NCI-H345 treated with DMSO at 0.1 percent for 48 hours (cell line): ENCODE measurements around the gene GPD2.
"Not testable (repeated sequence)": the region's sequence is repeated elsewhere in the genome, so short reads cannot be mapped to it uniquely, and the experiment has no call there.

Experiments used
- DNase-seq: peaks from one replicate; lab custom pipeline; 2025; ENCODE audit not compliant: unreplicated experiment; lab: John Stamatoyannopoulos, UW

Gene GPD2

DNA sequence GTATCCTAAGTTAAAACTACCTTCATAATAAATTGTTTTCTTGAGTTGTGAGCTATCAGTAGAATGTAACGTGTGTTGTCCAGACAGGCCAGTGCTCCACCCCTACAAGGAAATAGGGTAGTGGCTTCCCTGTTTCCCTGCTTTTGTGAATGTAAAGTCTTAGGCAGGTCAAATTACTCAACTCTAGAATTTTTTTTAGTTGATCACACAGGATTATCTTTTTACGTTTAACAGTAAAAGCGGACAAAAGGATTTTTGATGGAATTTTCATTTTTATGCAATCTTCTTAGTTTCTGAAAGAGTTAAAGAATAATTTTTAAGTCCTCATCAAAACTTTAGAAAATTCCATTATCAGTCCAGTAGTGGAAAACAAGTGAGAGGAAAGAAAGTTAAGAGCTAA lies 38.2 kb downstream of the GPD2 start:
- DNase-seq = no peak

DNA sequence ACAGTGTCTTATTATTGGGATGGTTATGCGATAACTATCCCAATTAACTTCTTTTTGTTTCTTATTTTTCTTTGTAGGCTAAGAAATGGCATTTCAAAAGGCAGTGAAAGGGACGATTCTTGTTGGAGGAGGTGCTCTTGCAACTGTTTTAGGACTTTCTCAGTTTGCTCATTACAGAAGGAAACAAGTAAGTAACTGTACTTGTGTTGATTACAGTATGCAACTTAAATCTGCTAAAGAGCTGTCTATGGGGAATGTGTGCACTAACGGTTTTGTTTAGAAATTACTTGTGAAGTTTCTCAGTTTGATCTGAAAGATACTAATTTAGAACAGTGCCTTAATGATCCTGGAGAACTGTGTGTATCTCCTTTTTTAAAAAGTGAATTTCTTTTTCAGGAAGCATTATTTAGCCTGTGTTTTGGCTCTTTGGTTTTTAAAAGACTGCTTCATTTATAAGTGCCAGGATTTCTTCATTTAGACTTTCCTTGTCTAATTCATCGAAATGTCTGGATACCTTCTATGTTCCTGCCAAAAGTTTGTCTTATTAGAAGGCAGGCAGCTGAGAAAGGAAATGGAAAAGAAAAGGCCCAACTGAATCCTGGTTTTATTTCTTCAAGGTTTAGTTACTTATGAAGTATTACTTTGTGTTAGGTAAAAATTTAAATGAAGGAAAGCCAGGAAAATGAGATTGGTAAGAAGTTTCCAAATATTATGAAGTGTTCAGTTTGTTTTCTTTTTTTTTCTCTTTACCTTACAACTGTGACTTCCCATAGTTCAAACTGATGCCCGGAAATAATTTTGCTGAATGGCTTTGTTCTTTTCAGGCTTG lies 40.1 kb downstream of the GPD2 start:
- DNase-seq = no peak

- no peak for DNase-seq
These were observed 40.6 kb downstream of the GPD2 start for GRCh38 chr2:156476850-156477206.

GRCh38 chr2:156480376-156480775 lies 44.2 kb downstream of the GPD2 start:
- no peak for DNase-seq

- no peak for DNase-seq
These were observed 45.1 kb downstream of the GPD2 start for GRCh38 chr2:156481312-156481711.

DNA sequence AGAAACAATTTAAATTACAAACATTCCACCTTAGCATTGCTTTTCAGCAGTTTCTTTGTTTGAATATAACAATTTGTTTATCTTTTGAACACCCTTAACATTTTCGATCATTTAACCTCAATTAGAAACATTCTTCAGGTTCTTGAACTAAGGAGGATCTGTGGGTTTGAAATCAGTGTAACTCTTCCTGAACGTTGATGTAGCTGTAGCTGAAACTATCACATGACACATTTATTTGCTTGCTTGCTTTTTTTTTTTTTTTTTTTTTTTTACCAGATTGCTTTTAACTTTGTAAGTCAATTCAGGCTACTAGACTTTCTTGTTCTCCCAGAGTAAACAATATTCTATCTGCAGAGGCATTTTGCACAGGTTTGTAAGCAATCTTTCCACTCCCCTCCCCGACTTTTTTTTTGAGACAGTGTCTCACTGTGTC lies 47.6 kb downstream of the GPD2 start:
- DNase-seq = no peak

DNA sequence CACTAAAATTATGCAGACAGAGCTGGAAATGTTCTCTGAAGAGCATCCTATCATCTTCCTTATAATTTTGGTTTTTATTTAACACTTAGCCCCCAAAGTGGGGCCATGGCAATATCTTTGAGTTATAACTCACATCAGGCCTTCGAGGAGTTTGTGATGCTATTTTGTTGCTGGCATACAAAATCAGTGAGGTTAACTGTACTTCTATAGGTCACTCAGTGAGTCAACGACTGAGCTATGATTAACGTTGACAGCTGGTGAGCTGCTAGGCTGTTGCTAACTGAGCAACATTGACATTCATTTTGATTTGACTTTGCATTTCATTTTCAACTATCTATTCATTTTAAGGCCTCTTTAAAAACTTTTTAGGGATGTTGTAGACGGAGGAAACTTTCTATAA lies 50.0 kb downstream of the GPD2 start:
- DNase-seq = no peak

DNA sequence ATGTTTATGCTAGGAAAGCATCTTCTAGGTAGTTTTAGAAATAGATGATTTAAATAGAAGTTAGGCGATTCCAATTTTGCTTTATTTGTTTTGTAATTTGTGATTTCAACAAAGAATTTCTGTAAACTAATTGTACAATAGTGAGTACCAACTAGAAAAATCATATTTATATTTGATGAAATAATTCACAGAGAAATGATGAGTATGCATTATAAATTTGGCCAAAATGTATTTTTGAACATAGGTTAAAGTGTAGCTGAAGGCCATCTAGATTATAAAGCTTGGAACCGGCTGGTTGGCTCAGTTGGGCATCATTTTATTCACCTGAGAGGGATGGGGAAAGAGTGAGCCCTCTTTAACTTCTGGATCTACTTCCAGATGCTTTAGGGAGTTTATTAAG lies 50.4 kb downstream of the GPD2 start:
- DNase-seq = no peak

DNA sequence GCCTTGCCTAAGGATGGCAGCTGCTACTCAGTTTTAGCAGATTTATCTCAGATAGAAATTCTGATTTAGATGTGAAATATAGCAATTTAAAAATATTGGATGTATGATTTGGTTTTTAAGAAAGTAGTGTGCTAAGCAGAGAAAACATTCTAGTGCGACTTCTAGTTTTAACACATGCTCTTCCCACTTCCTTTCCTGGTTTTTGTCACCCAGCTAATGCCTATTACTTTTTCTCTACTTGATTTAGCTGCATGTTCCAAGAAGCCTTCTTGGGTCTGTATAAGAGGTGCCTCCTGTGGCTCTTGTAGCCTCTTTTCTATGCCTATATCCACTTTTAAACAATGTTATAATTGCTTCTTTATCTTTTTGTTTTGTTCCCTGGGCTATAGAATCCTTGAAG lies 53.0 kb downstream of the GPD2 start:
- DNase-seq = no peak

DNA sequence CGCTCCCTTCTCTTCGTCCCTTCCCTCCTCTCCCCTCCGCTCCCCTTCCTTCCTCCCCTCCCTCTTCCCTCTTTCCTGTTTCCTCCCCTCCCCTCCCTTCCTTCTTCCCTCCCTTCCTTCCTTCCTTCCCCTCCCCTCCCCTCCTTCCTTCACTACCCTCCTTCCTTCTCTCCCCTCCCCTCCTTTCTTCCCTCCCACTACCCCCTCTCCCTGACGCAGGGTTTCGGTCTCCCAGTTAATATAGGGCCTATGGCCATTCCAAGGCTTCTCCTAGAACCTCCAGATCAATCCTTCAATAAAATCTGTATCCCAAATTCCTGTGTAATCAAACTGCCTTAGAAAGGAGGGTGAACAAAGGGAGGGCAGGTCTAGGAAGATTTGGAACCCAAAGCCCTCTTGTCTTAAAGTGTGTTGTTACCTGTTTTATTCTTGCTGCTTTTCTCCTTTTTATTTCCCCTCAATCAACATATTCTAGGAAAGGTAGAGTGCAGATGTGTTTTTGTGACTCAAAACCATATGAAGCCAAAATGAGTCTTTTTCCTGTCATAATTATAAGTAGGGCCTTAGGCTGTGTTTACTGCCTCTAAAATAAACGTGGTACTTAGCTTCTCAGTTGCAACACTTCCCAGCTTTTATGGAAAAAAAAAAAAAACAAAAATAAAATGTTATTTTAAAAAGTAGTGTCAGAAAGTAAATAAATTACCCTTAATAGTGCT lies 53.7 kb downstream of the GPD2 start:
- DNase-seq = no peak

DNA sequence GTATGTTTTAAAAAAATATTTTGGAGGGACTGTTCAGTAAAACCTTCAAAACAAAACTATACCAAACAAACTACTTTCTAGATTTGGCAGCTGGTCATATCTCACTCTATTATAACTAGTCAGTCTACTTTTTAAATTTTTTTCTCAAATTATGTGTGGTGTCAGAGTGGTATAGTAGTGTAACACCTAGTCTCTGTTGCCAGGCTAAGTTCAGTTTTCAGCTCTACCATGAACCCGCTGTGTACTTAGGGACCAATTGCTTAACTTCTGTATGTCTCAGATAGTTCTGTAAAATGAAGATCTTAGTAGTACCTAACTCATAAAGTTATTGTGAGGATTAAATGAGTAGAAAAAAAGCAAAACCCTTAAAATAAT lies 54.3 kb downstream of the GPD2 start:
- no peak for DNase-seq

- no peak for DNase-seq
These were observed 55.0 kb downstream of the GPD2 start for GRCh38 chr2:156491176-156491575.

GRCh38 chr2:156492979-156493378 lies 56.8 kb downstream of the GPD2 start:
- no peak for DNase-seq

- DNase-seq = not testable (repeated sequence)
These were observed 59.8 kb downstream of the GPD2 start for GRCh38 chr2:156495998-156496397.

DNA sequence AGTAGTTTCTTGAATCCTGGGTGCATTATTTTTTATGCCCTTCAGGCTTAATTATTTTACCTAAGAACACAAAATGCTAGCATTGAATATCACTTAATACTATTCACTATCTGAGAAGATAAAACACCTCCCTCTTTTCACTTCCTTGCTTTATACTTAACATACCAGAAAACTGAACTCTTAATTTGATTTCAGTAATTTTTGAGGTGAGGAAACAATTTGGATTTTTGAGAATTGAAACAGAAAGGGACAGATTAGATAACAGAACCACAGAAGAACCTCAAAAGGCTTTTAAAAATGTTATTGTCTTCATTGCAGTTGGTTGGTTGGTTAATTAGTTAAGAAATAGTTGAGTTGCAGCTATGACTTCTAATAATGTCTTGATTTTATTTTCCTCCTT lies 69.5 kb downstream of the GPD2 start:
- DNase-seq = no peak

- no peak for DNase-seq
These were observed 74.9 kb downstream of the GPD2 start for GRCh38 chr2:156511122-156511521.

DNA sequence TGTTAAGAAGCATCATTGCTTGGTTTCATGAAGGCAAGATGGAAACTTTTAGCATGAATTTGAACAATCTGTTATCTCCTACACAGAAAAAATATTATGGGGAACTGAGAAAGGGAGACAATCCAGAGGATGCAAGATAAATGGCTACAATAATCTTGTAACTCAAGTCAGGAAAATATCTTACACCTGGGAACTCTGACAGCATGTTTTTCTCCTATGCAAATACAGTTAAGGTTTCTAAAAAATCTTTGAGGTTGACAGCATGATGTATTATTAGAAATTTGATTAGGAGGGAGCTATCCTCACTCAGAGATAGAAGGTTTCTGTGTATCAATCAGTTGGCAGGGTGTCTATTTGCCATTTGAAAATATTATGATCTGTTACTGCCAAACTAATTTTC lies 75.6 kb downstream of the GPD2 start:
- DNase-seq = no peak

DNA sequence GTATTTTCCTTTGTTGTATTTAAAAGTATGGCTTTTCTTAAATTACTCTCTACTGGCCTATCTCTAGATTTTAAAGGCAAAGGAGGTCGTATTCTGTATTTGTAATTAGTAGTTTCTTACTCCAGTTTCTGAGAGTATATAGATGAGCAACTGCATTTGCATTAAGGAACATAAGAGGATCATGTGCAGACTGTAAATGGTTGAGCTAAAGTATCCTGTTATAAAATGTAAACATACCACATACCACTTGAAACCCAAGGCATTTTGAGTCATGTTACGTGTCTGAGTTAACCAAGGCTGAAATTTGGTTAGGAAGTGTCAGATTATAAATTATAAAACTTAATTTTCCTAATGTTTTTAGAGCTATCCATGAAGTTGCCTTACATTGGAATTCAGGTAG lies 76.3 kb downstream of the GPD2 start:
- DNase-seq = no peak

- no peak for DNase-seq
These were observed 77.0 kb downstream of the GPD2 start for GRCh38 chr2:156513219-156513618.

DNA sequence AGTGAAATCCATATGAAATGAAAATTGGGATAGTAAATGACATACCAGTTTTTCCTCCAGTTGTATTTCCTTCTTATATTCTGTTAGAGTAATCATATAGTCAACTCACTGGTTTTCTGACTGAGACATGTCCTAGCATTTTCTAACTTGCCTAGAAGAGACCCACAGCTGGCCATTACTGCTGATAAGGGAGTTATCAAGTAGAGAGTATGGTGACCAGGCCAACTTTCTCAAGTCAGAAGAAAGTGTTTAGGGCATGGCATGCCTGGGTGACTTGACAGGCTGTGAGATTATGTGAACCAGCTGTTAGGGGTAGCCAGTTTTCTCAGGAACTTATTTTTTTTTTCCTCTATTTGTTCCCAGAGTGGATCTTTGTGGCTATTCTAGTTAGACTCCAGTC lies 81.2 kb downstream of the GPD2 start:
- DNase-seq = no peak

- no peak for DNase-seq
These were observed 82.0 kb downstream of the GPD2 start for GRCh38 chr2:156518138-156518537.

DNA sequence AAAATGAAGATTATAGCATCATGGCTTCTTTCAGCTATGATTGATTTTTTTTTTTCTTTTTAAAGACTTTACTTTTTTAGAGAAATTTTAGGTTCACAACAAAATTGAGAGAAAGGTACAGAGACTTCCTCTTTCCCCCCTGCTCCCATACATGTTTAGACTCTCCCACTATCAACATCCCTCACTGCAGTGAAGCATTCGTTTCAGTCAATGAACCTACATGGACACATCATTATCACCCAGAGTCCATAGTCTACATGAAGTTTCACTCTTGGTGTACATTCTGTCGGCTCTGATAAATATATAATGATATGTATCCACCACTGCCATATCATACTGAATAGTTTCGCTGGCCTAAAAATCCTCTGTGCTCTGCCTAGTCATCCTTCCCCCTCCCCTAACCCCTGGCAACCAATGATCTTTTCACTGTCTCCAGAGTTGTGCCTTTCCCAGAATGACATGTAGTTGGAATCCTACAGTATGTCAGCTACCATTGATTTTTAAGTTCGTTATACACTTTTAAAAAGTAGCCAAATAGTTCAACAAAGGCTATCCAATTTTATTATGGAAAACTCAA lies 86.8 kb downstream of the GPD2 start:
- no peak for DNase-seq
